ENCODE results near the gene ZNF839.

Gene ZNF839

DNA sequence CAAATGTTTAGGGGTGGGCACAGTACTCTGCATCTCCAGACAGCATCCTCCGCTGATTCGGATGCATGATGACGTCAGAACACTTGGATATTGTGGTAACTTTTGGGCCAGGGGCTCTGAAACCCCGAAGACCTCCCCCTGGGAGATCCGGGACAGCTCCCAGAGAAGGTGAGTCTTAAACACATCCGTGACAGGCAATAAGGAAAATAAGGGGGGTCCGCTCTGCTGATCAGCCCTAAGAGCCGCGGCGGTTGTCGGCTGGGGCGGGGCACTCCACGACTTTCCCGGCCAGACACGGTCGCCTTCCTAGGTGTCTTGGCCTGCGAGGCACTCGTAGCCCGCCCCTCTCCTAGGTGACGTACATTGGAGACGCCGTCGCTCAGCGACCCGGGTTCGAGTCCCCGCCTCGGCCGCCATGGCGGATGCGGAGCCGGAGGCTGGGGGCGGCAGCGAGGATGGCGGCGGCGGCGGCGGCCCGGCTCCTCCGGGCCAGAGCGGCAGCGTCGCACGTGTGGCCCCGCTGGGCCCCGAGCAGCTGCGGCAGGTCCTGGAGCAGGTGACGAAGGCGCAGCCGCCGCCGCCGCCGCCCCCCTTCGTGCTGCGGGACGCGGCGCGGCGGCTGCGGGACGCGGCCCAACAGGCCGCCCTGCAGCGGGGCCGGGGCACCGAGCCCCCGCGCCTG, at the start of gene ZNF839:
Gene ZNF839, plus strand, starts transcription at position 396 of the 682 bp plus-strand sequence. Its CDS starts 20 bp downstream, at position 416.
- H3K9me3 ChIP-seq (ENCODE audit: control insufficient read depth, insufficient read depth, low read depth, low read length), result no peaks in the 10 kb centered on the region
- peak within 1 kb of the TSS; percentile 84 for H3K4me3 ChIP-seq (ENCODE audit: low read depth, low read length)
- ChIA-PET CTCF (interaction anchor here (0.6 to 1.6 kb wide), 2 partner anchors 9 to 196 kb away, joined by 3 read pairs; no protein-coding TSS in a partner anchor), POLR2A (interaction anchor here (1.4 kb wide), 1 partner anchor 43 kb away, joined by 5 read pairs; the partner anchor contains the start of genes CINP and TECPR2)
- H3K27ac ChIP-seq (ENCODE audit: extremely low read depth, low read depth, low read length), result peak within 1 kb of the TSS; percentile 87
- H3K36me3 ChIP-seq (ENCODE audit: control insufficient read depth in 2 of 2, insufficient read depth in 1 of 2, low read length in 2 of 2), result peaks cover 0 to 16% of the 10 kb centered on the region in 2 experiments; a peak in 2 of 3 replicates
- H3K4me1 ChIP-seq (ENCODE audit: control insufficient read depth, insufficient read depth, low read length), result peaks cover 11% of the 10 kb centered on the region
- TF ChIP-seq ZSCAN16 (tag by site-specific recombination; IDR thresholded peaks at IDR 0.05) (no peak), ZNF366 (tag by site-specific recombination; conservative IDR thresholded peaks at IDR 0.05) (no peak), KLF10 (tag by site-specific recombination; IDR thresholded peaks at IDR 0.05) (peak; percentile 65), ZNF837 (tag by site-specific recombination; IDR thresholded peaks at IDR 0.05) (no peak), ZNF555 (tag by site-specific recombination; conservative IDR thresholded peaks at IDR 0.05) (no peak), ZNF121 (tag by site-specific recombination; IDR thresholded peaks at IDR 0.05) (no peak), ZBTB8A (tag by site-specific recombination; IDR thresholded peaks at IDR 0.05) (no peak; the same call in 1 of the 2 replicates), ZNF354C (tag by site-specific recombination; IDR thresholded peaks at IDR 0.05; ENCODE audit: borderline replicate concordance, low read depth) (no peak), MZF1 (tag by site-specific recombination; IDR thresholded peaks at IDR 0.05; ENCODE audit: borderline replicate concordance) (no peak), ZNF2 (tag by site-specific recombination; IDR thresholded peaks at IDR 0.05) (peak; percentile 67; the same call in 1 of the 2 replicates), KLF9 (tag by site-specific recombination; IDR thresholded peaks at IDR 0.05; ENCODE audit: low read depth) (peak; percentile 88), ZBTB21 (tag by site-specific recombination; IDR thresholded peaks at IDR 0.05) (peak; percentile 96), ZNF76 (tag by site-specific recombination; IDR thresholded peaks at IDR 0.05; ENCODE audit: borderline replicate concordance, low read depth) (0 out of 2 replicates have a peak, but pooled peaks have one; percentile 24), ZBTB17 (tag by site-specific recombination; IDR thresholded peaks at IDR 0.05) (peak; percentile 74), ZNF670 (tag by site-specific recombination; IDR thresholded peaks at IDR 0.05; ENCODE audit: low read depth) (no peak), MEIS1 (CRISPR knock-in tag; IDR thresholded peaks at IDR 0.05; ENCODE audit: borderline replicate concordance) (0 out of 2 replicates have a peak, but pooled peaks have one; percentile 22), ZFP69B (tag by site-specific recombination; IDR thresholded peaks at IDR 0.05) (peak; percentile 56), ZNF626 (tag by site-specific recombination; IDR thresholded peaks at IDR 0.05) (no peak), ZNF341 (tag by site-specific recombination; IDR thresholded peaks at IDR 0.05; ENCODE audit: low read depth) (peak; percentile 53), ZNF398 (tag by site-specific recombination; IDR thresholded peaks at IDR 0.05) (no peak), SP3 (tag by site-specific recombination; IDR thresholded peaks at IDR 0.05) (peak; percentile 83), GFI1B (tag by site-specific recombination; IDR thresholded peaks at IDR 0.05) (no peak), BCL11A (tag by site-specific recombination; IDR thresholded peaks at IDR 0.05; ENCODE audit: low read depth) (no peak), ZNF394 (tag by site-specific recombination; IDR thresholded peaks at IDR 0.05; ENCODE audit: borderline replicate concordance) (peak; percentile 31; the same call in 1 of the 2 replicates), ZNF629 (tag by site-specific recombination; IDR thresholded peaks at IDR 0.05) (peak; percentile 98), ZNF585B (tag by site-specific recombination; IDR thresholded peaks at IDR 0.05) (no peak), ZNF692 (tag by site-specific recombination; IDR thresholded peaks at IDR 0.05) (peak; percentile 63; the same call in 1 of the 2 replicates), OVOL3 (tag by site-specific recombination; IDR thresholded peaks at IDR 0.05) (no peak), SP2 (tag by site-specific recombination; IDR thresholded peaks at IDR 0.05) (peak; percentile 65)
- TF ChIP-seq, protein P1, sequence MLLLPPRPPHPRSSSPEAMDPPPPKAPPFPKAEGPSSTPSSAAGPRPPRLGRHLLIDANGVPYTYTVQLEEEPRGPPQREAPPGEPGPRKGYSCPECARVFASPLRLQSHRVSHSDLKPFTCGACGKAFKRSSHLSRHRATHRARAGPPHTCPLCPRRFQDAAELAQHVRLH (tag by site-specific recombination; IDR thresholded peaks at IDR 0.05), result peak; percentile 67; the same call in 1 of the 2 replicates
- TF ChIP-seq, protein P2, sequence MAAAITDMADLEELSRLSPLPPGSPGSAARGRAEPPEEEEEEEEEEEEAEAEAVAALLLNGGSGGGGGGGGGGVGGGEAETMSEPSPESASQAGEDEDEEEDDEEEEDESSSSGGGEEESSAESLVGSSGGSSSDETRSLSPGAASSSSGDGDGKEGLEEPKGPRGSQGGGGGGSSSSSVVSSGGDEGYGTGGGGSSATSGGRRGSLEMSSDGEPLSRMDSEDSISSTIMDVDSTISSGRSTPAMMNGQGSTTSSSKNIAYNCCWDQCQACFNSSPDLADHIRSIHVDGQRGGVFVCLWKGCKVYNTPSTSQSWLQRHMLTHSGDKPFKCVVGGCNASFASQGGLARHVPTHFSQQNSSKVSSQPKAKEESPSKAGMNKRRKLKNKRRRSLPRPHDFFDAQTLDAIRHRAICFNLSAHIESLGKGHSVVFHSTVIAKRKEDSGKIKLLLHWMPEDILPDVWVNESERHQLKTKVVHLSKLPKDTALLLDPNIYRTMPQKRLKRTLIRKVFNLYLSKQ (tag by site-specific recombination; IDR thresholded peaks at IDR 0.05; ENCODE audit: borderline replicate concordance), result no peak
- TF ChIP-seq, protein P3, sequence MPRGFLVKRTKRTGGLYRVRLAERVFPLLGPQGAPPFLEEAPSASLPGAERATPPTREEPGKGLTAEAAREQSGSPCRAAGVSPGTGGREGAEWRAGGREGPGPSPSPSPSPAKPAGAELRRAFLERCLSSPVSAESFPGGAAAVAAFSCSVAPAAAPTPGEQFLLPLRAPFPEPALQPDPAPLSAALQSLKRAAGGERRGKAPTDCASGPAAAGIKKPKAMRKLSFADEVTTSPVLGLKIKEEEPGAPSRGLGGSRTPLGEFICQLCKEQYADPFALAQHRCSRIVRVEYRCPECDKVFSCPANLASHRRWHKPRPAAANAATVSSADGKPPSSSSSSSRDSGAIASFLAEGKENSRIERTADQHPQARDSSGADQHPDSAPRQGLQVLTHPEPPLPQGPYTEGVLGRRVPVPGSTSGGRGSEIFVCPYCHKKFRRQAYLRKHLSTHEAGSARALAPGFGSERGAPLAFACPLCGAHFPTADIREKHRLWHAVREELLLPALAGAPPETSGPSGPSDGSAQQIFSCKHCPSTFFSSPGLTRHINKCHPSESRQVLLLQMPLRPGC (tag by site-specific recombination; IDR thresholded peaks at IDR 0.05), result 0 out of 2 replicates have a peak, but pooled peaks have one; percentile 52
